Measurements from ENCODE around the gene CCDC85C.

The CCDC85C gene

GRCh38 chr14:99570544-99571302 lies 33.3 kb downstream of the CCDC85C start:
- DNase-seq, result no peak

- DNase-seq, result no peak
Measured at GRCh38 chr14:99569725-99570543, 34.1 kb downstream of the CCDC85C start.

- no peak for DNase-seq
Measured at GRCh38 chr14:99568567-99569560, 35.1 kb downstream of the CCDC85C start.

- no peak for DNase-seq
Measured at GRCh38 chr14:99566390-99567354, 37.3 kb downstream of the CCDC85C start.

- DNase-seq, result no peak
Measured at GRCh38 chr14:99566009-99566389, 38.0 kb downstream of the CCDC85C start.

- DNase-seq, result no peak
Measured at GRCh38 chr14:99565383-99565782, 38.6 kb downstream of the CCDC85C start.

- DNase-seq, result no peak
Measured at GRCh38 chr14:99564926-99565259, 39.1 kb downstream of the CCDC85C start.

- DNase-seq, result no peak
Measured at GRCh38 chr14:99564256-99564925, 39.6 kb downstream of the CCDC85C start.

- no peak for DNase-seq
Measured at GRCh38 chr14:99563749-99564129, 40.3 kb downstream of the CCDC85C start.

- DNase-seq, result no peak
Measured at GRCh38 chr14:99562856-99563748, 40.9 kb downstream of the CCDC85C start.

GRCh38 chr14:99561864-99562263 lies 42.1 kb downstream of the CCDC85C start:
- DNase-seq, result no peak

- no peak for DNase-seq
Measured at GRCh38 chr14:99560922-99561683, 42.9 kb downstream of the CCDC85C start.

- DNase-seq, result no peak
Measured at GRCh38 chr14:99560403-99560802, 43.6 kb downstream of the CCDC85C start.

GRCh38 chr14:99559286-99559990 lies 44.6 kb downstream of the CCDC85C start:
- DNase-seq, result no peak

- no peak for DNase-seq
Measured at GRCh38 chr14:99556134-99556791, 47.7 kb downstream of the CCDC85C start.

- no peak for DNase-seq
Measured at GRCh38 chr14:99554757-99555531, 49.1 kb downstream of the CCDC85C start.

GRCh38 chr14:99554184-99554583 lies 49.8 kb downstream of the CCDC85C start:
- DNase-seq, result no peak

Measured in GOT3 (cell line).